Brain microvascular endothelial cell (primary cell): ENCODE results near the gene USP36.

Source experiments
- DNase-seq: peaks from one replicate; pipeline ENCODE4 v3.0.0-alpha.2; 2020
- H3K27ac ChIP-seq: fragments of 250-450 bp; sonication (Bioruptor Pico); 2 replicates; pipeline ENCODE4 v1.5.1; 2020; ENCODE audit warnings: mild to moderate bottlenecking, moderate library complexity
- H3K27me3 ChIP-seq: fragments of 250-450 bp; sonication (Bioruptor Pico); replicated peaks from 2 replicates; pipeline ENCODE4 v1.5.1; 2020; ENCODE audit warnings: mild to moderate bottlenecking
- H3K36me3 ChIP-seq: fragments of 250-450 bp; sonication (Bioruptor Pico); replicated peaks from 2 replicates; pipeline ENCODE4 v1.5.1; 2020; ENCODE audit warnings: mild to moderate bottlenecking
- H3K4me3 ChIP-seq: 2 replicates; pipeline ENCODE4 v1.5.1; 2011; ENCODE audit warnings: low read depth, mild to moderate bottlenecking, control low read depth, low read length, moderate library complexity
- in situ Hi-C: cut with HindIII; loops from 2 replicates; pipeline ENCODE4 v1.10.0; 2017; ENCODE audit warnings: low sequenced_read_pairs, low pct_ligation_motif_present
- TF ChIP-seq, protein P1 (sequence below): IDR thresholded peaks from 2 replicates; pipeline ENCODE4 v1.5.1; 2011; ENCODE audit warnings: low read depth, mild to moderate bottlenecking, moderate library complexity, low read length, control low read depth, inconsistent platforms; ENCODE audit errors: missing control alignments

Gene USP36

DNA sequence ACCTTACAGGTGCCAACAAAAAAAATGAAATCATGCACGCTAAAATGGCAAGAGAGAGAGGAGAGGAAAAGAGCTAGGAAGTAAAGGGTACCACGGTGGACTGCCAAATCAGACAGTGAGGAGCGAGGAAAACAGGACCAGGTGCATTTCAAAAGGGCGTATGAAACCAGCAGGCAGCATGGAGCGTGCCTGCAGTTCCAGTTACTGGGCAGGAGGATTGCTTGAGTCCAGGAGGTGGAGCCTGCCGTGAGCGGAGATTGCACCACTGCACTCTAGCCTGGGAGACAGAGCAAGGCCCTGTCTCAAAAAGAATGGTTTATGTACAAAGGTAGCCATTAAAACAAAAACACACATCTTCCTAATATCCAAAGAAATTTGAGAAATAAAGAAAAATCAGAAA is 16.4 kb downstream of the USP36 start:
- no peak for DNase-seq
- H3K36me3 ChIP-seq = peaks cover 61% of the 10 kb centered on the region
- TF ChIP-seq, protein P1, sequence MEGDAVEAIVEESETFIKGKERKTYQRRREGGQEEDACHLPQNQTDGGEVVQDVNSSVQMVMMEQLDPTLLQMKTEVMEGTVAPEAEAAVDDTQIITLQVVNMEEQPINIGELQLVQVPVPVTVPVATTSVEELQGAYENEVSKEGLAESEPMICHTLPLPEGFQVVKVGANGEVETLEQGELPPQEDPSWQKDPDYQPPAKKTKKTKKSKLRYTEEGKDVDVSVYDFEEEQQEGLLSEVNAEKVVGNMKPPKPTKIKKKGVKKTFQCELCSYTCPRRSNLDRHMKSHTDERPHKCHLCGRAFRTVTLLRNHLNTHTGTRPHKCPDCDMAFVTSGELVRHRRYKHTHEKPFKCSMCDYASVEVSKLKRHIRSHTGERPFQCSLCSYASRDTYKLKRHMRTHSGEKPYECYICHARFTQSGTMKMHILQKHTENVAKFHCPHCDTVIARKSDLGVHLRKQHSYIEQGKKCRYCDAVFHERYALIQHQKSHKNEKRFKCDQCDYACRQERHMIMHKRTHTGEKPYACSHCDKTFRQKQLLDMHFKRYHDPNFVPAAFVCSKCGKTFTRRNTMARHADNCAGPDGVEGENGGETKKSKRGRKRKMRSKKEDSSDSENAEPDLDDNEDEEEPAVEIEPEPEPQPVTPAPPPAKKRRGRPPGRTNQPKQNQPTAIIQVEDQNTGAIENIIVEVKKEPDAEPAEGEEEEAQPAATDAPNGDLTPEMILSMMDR = no peak
- in situ Hi-C loops = no loop called here
- no peak overlapping the region for H3K4me3 ChIP-seq
- no peaks in the 10 kb centered on the region for H3K27me3 ChIP-seq
- no peak overlapping the region for H3K27ac ChIP-seq

DNA sequence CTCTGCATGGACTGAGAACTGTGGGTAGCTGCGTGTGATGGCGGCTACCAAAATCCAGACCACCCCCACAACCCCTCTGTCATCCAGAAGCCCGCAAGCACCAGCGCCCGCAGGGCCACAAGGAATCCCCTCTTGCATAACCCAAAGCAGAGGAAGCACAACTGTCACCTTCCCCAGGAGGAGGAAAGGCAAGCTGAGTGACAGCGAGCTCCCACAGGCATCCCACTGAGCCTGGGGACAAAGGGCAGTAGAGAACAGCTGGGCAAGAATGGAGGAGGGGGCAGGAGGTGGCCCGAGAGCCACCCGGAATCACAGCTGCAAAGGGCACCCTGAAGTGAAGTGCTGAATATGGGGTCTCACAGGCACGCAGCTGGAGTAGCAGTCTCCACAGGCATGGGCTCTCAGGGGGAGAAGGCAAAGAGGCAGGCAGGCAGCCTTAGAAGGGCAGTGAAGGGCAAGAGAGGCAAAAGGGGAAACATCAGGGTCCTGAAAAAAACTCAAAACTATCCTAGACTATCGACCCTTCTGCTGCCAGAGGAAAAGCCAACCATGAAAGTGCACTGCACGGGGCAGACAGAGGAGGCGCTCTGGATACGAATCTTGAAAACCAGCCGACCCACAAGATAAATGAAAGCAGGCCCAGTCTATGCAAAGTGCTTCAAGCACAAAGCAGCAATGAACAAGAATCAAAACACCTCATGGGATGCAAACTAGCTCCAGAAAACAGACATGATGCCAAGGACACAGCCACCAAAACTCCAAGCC is 17.1 kb downstream of the USP36 start:
- in situ Hi-C loops = no loop called here
- no peak for DNase-seq
- Histone ChIP-seq H3K36me3 (peaks cover 65% of the 10 kb centered on the region), H3K27me3 (no peaks in the 10 kb centered on the region), H3K27ac (peak overlapping the region; percentile 89), H3K4me3 (no peak overlapping the region)
- TF ChIP-seq, protein P1 = peak; percentile 45

DNA sequence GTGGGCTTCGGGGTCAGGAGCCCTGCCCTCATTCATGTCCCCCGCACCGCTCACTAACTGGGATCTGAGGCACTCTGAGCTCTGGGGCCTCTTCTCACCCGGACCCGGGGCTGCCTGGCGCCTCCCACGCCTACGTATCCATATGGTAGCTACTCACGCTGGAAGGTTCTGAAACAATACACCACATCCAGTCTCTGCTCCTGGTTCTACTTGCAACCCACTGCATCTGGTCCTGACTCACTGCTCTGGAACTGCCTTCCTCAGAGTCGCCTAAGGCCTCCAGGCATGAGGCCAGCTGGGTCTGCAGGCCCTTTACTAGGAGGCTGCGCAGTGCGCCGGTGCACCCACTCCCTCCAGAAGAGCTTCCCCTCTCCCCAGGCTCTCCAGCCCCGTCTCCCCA is 18.1 kb downstream of the USP36 start:
- H3K36me3 ChIP-seq = peaks cover 66% of the 10 kb centered on the region
- peak overlapping the region; percentile 89 for H3K27ac ChIP-seq
- DNase-seq = peak; percentile 92
- in situ Hi-C loops = no loop called here
- TF ChIP-seq, protein P1 = no peak
- no peak overlapping the region for H3K4me3 ChIP-seq
- H3K27me3 ChIP-seq = no peaks in the 10 kb centered on the region

DNA sequence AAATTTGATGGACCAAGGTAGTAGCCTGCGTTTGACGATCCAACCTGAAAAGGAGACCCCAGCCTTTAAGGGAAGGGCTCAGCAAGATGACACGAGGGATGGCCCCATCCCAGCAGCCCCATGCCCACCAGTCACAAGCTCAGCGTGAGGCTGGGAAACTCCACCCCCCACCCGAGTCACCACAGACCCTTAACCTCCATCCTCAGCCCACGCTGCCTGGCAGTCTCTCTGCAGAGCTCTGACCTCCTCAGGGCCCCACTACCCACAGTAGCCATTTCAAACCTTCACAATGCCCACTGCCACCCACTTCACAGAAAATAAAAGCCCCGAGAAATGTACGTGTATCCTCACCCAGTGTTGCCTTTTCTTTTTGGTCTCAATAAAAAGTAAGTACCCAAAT is 18.7 kb downstream of the USP36 start:
- Histone ChIP-seq H3K36me3 (peaks cover 67% of the 10 kb centered on the region), H3K27me3 (no peaks in the 10 kb centered on the region), H3K4me3 (no peak overlapping the region), H3K27ac (peak overlapping the region; percentile 89)
- TF ChIP-seq, protein P1 = no peak
- in situ Hi-C loops = no loop called here
- DNase-seq = no peak

DNA sequence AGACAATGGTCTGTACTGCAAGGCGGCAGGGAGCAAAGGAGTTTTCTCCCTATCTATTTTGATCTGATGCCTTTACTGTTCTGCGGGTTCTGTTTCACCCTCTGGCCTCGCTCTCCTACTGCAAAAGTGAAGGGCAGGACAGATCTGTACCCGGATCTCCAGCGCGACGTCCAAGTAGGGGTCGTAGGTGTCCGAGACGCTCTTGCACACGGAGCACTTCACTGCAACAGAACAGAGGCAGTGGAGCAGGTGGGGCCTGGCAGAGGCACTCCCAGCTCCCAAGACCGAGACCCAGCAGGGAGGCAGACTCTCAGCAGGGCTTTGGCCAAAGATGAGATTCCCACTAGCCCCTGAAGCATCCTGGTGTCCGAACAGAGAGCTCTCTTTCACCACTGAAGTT is 19.8 kb downstream of the USP36 start:
- H3K27ac ChIP-seq = no peak overlapping the region
- H3K4me3 ChIP-seq = no peak overlapping the region
- H3K27me3 ChIP-seq = no peaks in the 10 kb centered on the region
- TF ChIP-seq, protein P1 = no peak
- no peak for DNase-seq
- in situ Hi-C loops = no loop called here
- H3K36me3 ChIP-seq = peaks cover 65% of the 10 kb centered on the region
